HepG2 (cell line): ENCODE measurements around the gene KLF11. TPM values are rescaled to one million over a fixed set of nuclear protein-coding genes. Genes with fewer than 3 reads are reported as not detected.

Source experiments
- ERF ChIP-seq: IDR thresholded peaks from 2 replicates; pipeline ENCODE4 v1.6.1; 2018; ENCODE audit warnings: missing biosample characterization, missing genetic modification reagents
- HOXA5 ChIP-seq: sonication (generic); formaldehyde crosslinking; IDR thresholded peaks from 2 replicates; pipeline ENCODE4 v1.4.0; 2020; ENCODE audit warnings: missing genetic modification reagents
- IRX3 ChIP-seq: sonication (generic); formaldehyde crosslinking; IDR thresholded peaks from 2 replicates; pipeline ENCODE4 v1.8.1; 2023; ENCODE audit warnings: mild to moderate bottlenecking, low read depth, missing genetic modification reagents, borderline replicate concordance
- KDM3A ChIP-seq: IDR thresholded peaks from 2 replicates; pipeline ENCODE4 v1.6.1; 2018; ENCODE audit warnings: low read depth, missing compliant biosample characterization
- KDM6A ChIP-seq: IDR thresholded peaks from 2 replicates; pipeline ENCODE4 v1.6.1; 2016; ENCODE audit warnings: low read depth
- MAFF ChIP-seq: IDR thresholded peaks from 2 replicates; pipeline ENCODE4 v1.6.1; 2011; ENCODE audit warnings: low read depth, low read length, improper control_type of control experiment
- MEIS2 ChIP-seq: sonication (generic); formaldehyde crosslinking; IDR thresholded peaks from 2 replicates; pipeline ENCODE4 v1.9.0; 2021; ENCODE audit warnings: mild to moderate bottlenecking, missing genetic modification reagents
- MTA1 ChIP-seq: sonication (generic); formaldehyde crosslinking; IDR thresholded peaks from 2 replicates; pipeline ENCODE4 v1.4.0; 2020; ENCODE audit warnings: missing genetic modification reagents, mild to moderate bottlenecking, borderline replicate concordance
- MTA3 ChIP-seq: sonication (generic); formaldehyde crosslinking; IDR thresholded peaks from 2 replicates; pipeline ENCODE4 v1.4.0; 2020; ENCODE audit warnings: missing genetic modification reagents
- SPEN ChIP-seq: sonication (generic); formaldehyde crosslinking; IDR thresholded peaks from 2 replicates; pipeline ENCODE4 v1.5.1; 2020; ENCODE audit warnings: low read depth, mild to moderate bottlenecking, missing genetic modification reagents
- TBX3 ChIP-seq: fragments of 450-650 bp; IDR thresholded peaks from 2 replicates; pipeline ENCODE4 v1.6.1; 2017; ENCODE audit warnings: antibody characterized with exemption, mild to moderate bottlenecking, inconsistent platforms, borderline replicate concordance
- ZBTB7A ChIP-seq: sonication (generic); formaldehyde crosslinking; IDR thresholded peaks from 2 replicates; pipeline ENCODE4 v1.8.0; 2022; ENCODE audit warnings: mild to moderate bottlenecking, missing genetic modification reagents
- ZMAT3 ChIP-seq: sonication (generic); formaldehyde crosslinking; conservative IDR thresholded peaks from 2 replicates; pipeline ENCODE4 v1.7.0; 2021; ENCODE audit warnings: missing genetic modification reagents
- ZNF253 ChIP-seq: sonication (generic); formaldehyde crosslinking; IDR thresholded peaks from 2 replicates; pipeline ENCODE4 v1.8.0; 2022; ENCODE audit warnings: mild to moderate bottlenecking, missing genetic modification reagents, borderline replicate concordance
- ZNF367 ChIP-seq: sonication (generic); formaldehyde crosslinking; IDR thresholded peaks from 2 replicates; pipeline ENCODE4 v1.4.0; 2020; ENCODE audit warnings: missing genetic modification reagents, borderline replicate concordance
- ZNF552 ChIP-seq: sonication (generic); formaldehyde crosslinking; IDR thresholded peaks from 2 replicates; pipeline ENCODE4 v1.9.0; 2022; ENCODE audit warnings: missing genetic modification reagents, mild to moderate bottlenecking, borderline replicate concordance
- ZNF598 ChIP-seq: sonication (generic); formaldehyde crosslinking; IDR thresholded peaks from 2 replicates; pipeline ENCODE4 v1.5.1; 2020; ENCODE audit warnings: mild to moderate bottlenecking, missing genetic modification reagents, borderline replicate concordance
- ZNF605 ChIP-seq: sonication (generic); formaldehyde crosslinking; IDR thresholded peaks from 2 replicates; pipeline ENCODE4 v1.8.0; 2022; ENCODE audit warnings: mild to moderate bottlenecking, missing genetic modification reagents
- ZNF629 ChIP-seq: sonication (generic); formaldehyde crosslinking; conservative IDR thresholded peaks from 2 replicates; pipeline ENCODE4 v1.5.0; 2020; ENCODE audit warnings: missing genetic modification reagents
- ZNF790 ChIP-seq: sonication (generic); formaldehyde crosslinking; IDR thresholded peaks from 2 replicates; pipeline ENCODE4 v1.8.0; 2022; ENCODE audit warnings: missing genetic modification reagents, mild to moderate bottlenecking, borderline replicate concordance
- ZSCAN12 ChIP-seq: sonication (generic); formaldehyde crosslinking; IDR thresholded peaks from 2 replicates; pipeline ENCODE4 v1.9.0; 2021; ENCODE audit warnings: mild to moderate bottlenecking, missing genetic modification reagents
- polyA plus RNA-seq, 8 experiments: library from polyadenylated mRNA; depleted of rRNA in 3 of 8; stranded (reverse) in 7 of 8; unstranded in 1 of 8; fragments of >200 nt; fragmentation: Illumina TruSeq in 4 of 8; extraction: Trizol in 4 of 8; gene quantifications; 2 replicates each; pipeline versions ENCODE4 v1.2.1 to v1.2.3, GENCODE V29; 2011 to 2016; ENCODE audit warnings: low read depth in 4 of 8, missing spikeins in 1 of 8, mixed read lengths in 1 of 8; ENCODE audit not compliant: insufficient read depth in 1 of 8
- total RNA-seq, 5 experiments: library from RNA; depleted of rRNA; stranded (reverse); fragments of >200 nt; fragmentation: Illumina TruSeq; extraction: Trizol; gene quantifications; 2 replicates each; pipeline ENCODE4 v1.2.3, GENCODE V29; 2016; ENCODE audit warnings: low read depth in 1 of 5
- TF ChIP-seq, protein P1 (sequence below): sonication (generic); formaldehyde crosslinking; IDR thresholded peaks from 2 replicates; pipeline ENCODE4 v1.4.0; 2020; ENCODE audit warnings: missing genetic modification reagents
- TF ChIP-seq, protein P2 (sequence below): IDR thresholded peaks from 2 replicates; pipeline ENCODE4 v1.6.1; 2016; ENCODE audit warnings: control low read depth
- TF ChIP-seq, protein P3 (sequence below): sonication (generic); formaldehyde crosslinking; IDR thresholded peaks from 2 replicates; pipeline ENCODE4 v1.8.1; 2023; ENCODE audit warnings: mild to moderate bottlenecking, missing genetic modification reagents
- TF ChIP-seq, protein P4 (sequence below): sonication (generic); formaldehyde crosslinking; IDR thresholded peaks from 2 replicates; pipeline ENCODE4 v1.4.0; 2020; ENCODE audit warnings: missing genetic modification reagents
- TF ChIP-seq, protein P5 (sequence below): sonication (generic); formaldehyde crosslinking; IDR thresholded peaks from 2 replicates; pipeline ENCODE4 v1.5.0; 2020; ENCODE audit warnings: mild to moderate bottlenecking, missing genetic modification reagents

KLF11 gene
- total and polyA plus RNA-seq, 2 of the 13 experiments (the other 11 are each of a cell fraction or from before 2014, with no cell fraction given), result 2.5 to 11.8 TPM

DNA sequence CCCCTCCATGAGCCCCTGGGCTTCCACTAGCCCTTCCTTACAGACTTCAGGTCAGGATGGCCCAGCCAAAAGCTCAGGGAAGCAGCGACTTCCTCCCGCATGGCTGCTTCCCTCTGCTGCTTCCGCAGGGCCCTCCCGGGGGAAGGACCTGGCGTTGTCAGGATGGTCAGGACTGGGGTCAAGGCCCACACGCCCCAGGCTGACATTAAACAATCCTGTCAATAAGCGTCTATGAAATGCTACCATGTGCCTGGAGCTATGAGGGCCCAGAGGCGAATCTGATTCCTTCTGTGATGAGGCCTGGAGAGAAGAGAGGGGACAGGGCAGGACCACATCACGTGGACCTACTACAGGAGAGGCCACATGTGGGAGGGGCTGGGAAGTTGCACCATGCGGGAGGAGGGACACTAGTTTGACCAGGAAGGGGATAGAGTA lies 19.6 kb downstream of the KLF11 start (continued):
- TF ChIP-seq, protein P1, sequence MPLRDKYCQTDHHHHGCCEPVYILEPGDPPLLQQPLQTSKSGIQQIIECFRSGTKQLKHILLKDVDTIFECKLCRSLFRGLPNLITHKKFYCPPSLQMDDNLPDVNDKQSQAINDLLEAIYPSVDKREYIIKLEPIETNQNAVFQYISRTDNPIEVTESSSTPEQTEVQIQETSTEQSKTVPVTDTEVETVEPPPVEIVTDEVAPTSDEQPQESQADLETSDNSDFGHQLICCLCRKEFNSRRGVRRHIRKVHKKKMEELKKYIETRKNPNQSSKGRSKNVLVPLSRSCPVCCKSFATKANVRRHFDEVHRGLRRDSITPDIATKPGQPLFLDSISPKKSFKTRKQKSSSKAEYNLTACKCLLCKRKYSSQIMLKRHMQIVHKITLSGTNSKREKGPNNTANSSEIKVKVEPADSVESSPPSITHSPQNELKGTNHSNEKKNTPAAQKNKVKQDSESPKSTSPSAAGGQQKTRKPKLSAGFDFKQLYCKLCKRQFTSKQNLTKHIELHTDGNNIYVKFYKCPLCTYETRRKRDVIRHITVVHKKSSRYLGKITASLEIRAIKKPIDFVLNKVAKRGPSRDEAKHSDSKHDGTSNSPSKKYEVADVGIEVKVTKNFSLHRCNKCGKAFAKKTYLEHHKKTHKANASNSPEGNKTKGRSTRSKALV, result no peak
- TF ChIP-seq KDM3A (CRISPR knock-in tag), result no peak
- TF ChIP-seq, protein P2, sequence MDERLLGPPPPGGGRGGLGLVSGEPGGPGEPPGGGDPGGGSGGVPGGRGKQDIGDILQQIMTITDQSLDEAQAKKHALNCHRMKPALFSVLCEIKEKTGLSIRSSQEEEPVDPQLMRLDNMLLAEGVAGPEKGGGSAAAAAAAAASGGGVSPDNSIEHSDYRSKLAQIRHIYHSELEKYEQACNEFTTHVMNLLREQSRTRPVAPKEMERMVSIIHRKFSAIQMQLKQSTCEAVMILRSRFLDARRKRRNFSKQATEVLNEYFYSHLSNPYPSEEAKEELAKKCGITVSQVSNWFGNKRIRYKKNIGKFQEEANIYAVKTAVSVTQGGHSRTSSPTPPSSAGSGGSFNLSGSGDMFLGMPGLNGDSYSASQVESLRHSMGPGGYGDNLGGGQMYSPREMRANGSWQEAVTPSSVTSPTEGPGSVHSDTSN (CRISPR knock-in tag), result no peak
- no peak for TF ChIP-seq ERF
- no peak for TF ChIP-seq ZNF629 (CRISPR knock-in tag)
- TF ChIP-seq KDM6A, result no peak
- TF ChIP-seq, protein P3, sequence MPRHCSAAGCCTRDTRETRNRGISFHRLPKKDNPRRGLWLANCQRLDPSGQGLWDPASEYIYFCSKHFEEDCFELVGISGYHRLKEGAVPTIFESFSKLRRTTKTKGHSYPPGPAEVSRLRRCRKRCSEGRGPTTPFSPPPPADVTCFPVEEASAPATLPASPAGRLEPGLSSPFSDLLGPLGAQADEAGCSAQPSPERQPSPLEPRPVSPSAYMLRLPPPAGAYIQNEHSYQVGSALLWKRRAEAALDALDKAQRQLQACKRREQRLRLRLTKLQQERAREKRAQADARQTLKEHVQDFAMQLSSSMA (CRISPR knock-in tag), result no peak
- TF ChIP-seq MTA3 (CRISPR knock-in tag), result no peak
- TF ChIP-seq SPEN (CRISPR knock-in tag), result no peak
- TF ChIP-seq, protein P4, sequence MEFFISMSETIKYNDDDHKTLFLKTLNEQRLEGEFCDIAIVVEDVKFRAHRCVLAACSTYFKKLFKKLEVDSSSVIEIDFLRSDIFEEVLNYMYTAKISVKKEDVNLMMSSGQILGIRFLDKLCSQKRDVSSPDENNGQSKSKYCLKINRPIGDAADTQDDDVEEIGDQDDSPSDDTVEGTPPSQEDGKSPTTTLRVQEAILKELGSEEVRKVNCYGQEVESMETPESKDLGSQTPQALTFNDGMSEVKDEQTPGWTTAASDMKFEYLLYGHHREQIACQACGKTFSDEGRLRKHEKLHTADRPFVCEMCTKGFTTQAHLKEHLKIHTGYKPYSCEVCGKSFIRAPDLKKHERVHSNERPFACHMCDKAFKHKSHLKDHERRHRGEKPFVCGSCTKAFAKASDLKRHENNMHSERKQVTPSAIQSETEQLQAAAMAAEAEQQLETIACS (CRISPR knock-in tag), result no peak
- TF ChIP-seq MAFF, result no peak
- no peak for TF ChIP-seq ZNF790
- no peak for TF ChIP-seq ZMAT3 (CRISPR knock-in tag)
- no peak for TF ChIP-seq TBX3
- no peak for TF ChIP-seq HOXA5 (CRISPR knock-in tag)
- TF ChIP-seq ZNF552 (CRISPR knock-in tag), result no peak
- no peak for TF ChIP-seq ZNF367 (CRISPR knock-in tag)
- 0 out of 2 replicates have a peak, but pooled peaks have one; percentile 60 for TF ChIP-seq ZNF598 (CRISPR knock-in tag)
- no peak for TF ChIP-seq ZBTB7A (CRISPR knock-in tag)
- TF ChIP-seq, protein P5, sequence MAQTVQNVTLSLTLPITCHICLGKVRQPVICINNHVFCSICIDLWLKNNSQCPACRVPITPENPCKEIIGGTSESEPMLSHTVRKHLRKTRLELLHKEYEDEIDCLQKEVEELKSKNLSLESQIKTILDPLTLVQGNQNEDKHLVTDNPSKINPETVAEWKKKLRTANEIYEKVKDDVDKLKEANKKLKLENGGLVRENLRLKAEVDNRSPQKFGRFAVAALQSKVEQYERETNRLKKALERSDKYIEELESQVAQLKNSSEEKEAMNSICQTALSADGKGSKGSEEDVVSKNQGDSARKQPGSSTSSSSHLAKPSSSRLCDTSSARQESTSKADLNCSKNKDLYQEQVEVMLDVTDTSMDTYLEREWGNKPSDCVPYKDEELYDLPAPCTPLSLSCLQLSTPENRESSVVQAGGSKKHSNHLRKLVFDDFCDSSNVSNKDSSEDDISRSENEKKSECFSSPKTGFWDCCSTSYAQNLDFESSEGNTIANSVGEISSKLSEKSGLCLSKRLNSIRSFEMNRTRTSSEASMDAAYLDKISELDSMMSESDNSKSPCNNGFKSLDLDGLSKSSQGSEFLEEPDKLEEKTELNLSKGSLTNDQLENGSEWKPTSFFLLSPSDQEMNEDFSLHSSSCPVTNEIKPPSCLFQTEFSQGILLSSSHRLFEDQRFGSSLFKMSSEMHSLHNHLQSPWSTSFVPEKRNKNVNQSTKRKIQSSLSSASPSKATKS (CRISPR knock-in tag), result no peak
- TF ChIP-seq ZSCAN12 (CRISPR knock-in tag), result no peak
- TF ChIP-seq IRX3, result no peak
- TF ChIP-seq MTA1 (CRISPR knock-in tag), result no peak
- no peak for TF ChIP-seq ZNF253 (CRISPR knock-in tag)
- peak; percentile 23; the same call in 1 of the 2 replicates for TF ChIP-seq ZNF605 (CRISPR knock-in tag)
- TF ChIP-seq MEIS2 (CRISPR knock-in tag), result no peak
